CD4-positive, alpha-beta T cell treated with Interleukin-2 at 100 ng/mL for 4 hours (primary cell): ENCODE data around the gene NEURL1B.
"Not testable (repeated sequence)": the region's sequence is repeated elsewhere in the genome, so short reads cannot be mapped to it uniquely, and the experiment has no call there.

Experiments used
- DNase-seq: peaks from one replicate; pipeline ENCODE4 v3.0.0-alpha.2; 2020; ENCODE audit warnings: low spot score

NEURL1B gene

DNA sequence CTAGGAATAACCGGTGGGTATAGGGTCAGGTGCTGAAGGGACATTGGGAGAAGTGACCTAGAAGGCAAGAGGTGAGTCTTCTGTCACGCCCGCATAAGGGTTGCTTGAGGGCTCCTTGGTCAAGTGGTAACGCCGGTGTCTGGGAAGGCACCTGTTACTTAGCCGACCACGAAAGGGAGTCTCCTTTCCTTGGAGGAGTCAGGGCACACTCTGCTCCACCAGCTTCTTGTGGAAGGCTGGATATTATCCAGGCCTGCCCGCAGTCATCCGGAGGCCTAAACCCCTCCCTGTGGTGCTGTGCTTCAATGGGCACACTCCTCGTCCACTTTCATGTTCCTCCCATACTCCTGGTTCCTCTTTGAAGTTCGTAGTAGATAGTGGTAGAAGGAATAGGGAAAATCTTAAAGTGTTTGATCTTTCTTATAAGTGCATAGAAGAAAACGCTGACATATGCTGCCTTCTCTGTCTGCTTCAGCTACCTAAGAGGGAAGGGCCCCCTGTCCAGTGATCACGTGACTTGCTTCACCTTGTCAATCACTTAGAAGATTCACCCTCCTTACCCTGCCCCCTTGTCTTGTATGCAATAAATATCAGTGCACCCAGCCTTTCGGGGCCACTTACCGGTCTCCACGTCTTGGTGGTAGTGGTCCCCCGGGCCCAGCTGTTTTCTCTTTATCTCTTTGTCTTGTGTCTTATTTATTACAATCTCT is 16.6 kb downstream of the NEURL1B start:
- not testable (repeated sequence) for DNase-seq

- DNase-seq, result no peak
Observed at GRCh38 chr5:172658391-172658790, 17.3 kb downstream of the NEURL1B start.

DNA sequence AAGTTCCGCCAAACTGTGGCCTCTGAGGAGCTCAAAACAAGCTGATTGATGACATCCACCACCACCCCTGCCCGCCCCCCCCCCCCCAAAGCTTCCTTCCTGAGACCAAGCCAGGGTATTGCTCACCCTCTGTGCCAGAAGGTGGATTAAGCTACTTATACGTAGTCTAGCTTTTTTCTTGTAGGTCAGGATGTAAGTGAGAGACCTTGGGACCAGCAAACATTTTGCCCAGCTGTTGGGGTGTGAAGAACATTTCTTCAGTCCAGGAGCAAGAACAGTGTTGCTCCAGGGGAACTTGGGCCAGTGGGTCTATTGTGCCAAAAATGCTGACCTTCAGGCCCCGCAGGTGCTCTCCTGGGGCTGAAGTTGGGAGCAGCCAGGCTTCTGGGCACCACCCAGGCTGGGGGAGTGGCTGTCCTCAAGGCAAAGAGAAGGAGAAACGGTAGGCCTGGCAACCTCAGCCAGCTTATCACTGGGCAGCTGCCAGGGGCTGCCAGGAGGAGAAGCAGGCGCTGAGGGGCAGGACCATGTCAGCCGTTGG is 18.0 kb downstream of the NEURL1B start:
- no peak for DNase-seq

- no peak for DNase-seq
Observed at GRCh38 chr5:172659570-172659908, 18.5 kb downstream of the NEURL1B start.

DNA sequence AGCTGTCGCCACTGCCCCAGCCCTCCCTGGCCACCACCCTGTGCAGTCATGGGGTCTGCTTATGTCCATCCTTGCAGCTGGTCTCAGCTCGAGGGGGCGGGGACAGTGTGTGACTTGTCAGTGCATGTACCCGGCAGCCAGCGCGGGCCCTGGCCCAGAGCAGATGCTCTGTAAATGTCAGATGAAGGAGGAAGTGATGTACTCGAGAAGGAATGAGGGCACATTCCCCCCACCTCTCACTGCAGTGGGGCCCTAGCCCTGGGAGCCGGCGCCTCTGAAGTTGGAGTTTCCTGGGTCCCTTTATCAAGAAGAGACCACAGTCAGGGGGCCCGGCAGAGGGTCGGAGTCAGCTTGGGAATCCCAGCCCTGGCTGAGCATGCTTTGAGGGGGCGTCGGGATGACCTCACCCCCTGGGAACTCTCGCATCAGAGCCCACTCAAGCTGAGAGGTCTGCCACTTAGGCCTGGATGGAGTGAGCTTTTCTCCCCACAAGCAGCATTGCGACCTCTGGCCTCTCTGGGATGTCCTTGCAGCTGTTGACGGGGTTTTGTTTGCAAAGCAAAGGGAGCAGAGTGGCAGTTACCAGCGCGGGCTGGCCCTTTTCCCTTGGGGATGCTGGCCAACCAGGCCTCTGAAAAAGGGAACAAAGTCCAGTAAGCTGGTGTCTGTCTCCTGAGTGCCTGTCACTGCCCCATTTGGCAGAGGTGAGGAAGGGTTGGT is 19.0 kb downstream of the NEURL1B start:
- no peak for DNase-seq

GRCh38 chr5:172660974-172661373 is 19.9 kb downstream of the NEURL1B start:
- DNase-seq, result no peak

- no peak for DNase-seq
Observed at GRCh38 chr5:172661526-172661925, 20.5 kb downstream of the NEURL1B start.

DNA sequence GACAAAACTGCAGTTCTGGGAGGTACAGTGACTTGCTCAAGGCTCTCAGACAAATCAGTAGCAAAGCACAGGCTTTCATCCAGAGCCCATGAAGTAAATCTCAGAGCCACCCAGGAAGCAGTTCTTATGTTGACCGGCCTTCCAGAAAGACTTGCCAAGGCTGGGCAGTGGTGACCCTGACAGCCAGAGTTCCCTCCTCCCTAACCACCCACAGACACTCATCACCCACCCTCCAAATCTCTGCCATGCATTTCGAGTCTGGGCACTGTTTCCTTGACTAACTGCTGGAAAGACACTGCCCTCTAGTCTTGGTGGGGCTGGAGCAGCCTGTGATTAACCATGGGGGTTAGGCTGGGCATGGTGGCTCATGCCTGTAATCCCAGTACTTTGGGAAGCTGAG is 21.5 kb downstream of the NEURL1B start:
- DNase-seq, result no peak

- DNase-seq, result no peak
Observed at GRCh38 chr5:172664018-172664417, 23.0 kb downstream of the NEURL1B start.

- DNase-seq, result no peak
Observed at GRCh38 chr5:172664681-172665541, 23.8 kb downstream of the NEURL1B start.

- DNase-seq, result no peak
Observed at GRCh38 chr5:172666251-172666650, 25.2 kb downstream of the NEURL1B start.

DNA sequence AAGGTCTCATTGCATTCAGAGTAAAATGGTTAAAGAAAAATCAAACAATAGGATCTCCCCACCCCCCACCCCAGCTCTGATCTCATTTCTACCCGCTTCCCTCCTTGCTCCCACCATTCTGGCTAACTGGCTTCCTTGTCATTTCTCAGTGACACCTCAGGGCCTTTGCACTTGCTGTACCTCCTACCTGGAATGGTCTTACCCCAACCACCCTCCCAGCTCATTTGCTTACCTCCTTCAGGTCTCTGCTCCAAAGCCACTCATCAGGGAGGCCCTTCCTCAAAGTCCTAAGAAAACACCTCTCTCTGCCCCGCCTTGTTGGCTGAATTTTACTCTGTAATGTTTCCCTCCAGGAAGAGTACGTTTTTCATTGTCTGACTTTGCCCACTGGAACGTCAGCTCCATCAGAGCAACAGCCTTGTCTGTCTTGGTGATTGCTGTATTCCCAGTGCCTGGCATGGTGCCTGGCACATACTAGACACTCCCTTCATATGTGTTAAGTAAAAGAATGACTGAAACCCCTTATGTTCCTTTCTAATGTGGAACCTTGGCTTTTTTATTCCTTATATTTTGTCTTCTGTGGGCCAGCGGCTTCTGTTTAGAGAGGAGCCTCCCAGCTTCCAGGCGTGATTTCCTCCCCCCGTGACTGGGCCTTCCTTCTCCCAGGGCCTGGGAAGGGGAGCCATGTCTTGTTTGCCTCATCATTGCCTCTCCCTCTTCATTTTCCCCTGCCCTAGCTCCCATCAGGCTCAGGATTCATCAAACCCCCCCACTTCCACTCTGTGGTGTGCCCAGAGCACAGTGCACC is 26.9 kb downstream of the NEURL1B start:
- DNase-seq, result no peak

GRCh38 chr5:172668594-172669071 is 27.6 kb downstream of the NEURL1B start:
- DNase-seq, result no peak

GRCh38 chr5:172669386-172670004 is 28.4 kb downstream of the NEURL1B start:
- no peak for DNase-seq

- DNase-seq, result no peak
Observed at GRCh38 chr5:172670005-172670402, 28.9 kb downstream of the NEURL1B start.

DNA sequence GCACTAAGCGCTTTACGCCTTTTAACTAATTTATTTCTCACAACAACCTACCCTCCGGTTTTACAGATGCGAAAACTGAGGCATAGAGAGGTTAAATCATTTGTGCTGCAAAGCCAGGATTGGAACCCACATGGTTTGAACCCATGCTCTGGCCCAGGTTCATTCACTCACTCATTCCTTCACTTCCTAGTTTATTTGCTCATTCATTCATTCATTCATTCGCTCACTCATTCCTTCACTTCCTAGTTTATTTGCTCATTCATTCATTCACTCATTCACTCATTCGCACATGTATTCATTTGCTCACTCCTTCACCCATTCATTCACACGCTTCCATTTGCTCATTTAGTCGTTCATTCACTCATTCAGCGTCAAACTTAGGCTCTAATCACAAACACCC is 29.4 kb downstream of the NEURL1B start:
- DNase-seq, result no peak

- DNase-seq, result no peak
Observed at GRCh38 chr5:172671091-172671490, 30.0 kb downstream of the NEURL1B start.

DNA sequence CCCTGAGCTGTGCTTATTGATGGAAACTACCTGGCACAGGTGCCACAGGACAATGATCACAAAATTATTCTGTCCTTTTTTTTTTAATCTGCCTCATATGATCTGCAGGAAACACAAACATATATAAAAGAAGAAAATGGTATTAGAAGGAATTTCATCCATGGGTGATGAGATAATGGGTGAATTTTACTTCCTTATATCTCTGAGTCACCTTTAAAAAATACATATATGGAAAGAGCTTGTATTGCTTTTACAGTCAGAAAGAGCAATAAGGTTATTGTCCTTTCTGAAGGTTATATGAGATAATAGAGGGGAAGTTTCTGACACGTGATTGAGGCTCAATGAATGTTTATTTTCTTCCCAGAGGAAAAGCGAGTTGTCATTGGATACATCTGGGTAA is 31.6 kb downstream of the NEURL1B start:
- no peak for DNase-seq

DNA sequence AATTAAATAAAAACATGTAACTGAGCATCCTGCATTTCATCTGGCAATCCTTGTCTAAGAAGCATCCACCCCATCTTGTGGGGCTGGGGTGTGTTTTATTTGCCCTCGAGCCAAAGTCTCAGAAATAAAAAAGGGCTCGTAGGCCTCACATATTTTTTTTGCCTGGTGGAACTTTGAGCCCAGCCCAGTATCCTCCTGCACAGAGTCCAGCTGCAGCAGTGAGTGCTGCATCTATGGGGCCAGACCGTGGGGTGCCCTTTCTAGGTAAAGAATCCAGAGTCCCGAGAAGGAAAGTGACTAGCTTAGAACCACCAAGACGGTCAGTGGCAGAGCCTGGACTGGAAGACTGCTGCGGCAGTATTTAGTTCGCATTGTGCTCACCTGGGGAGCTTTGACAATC is 33.1 kb downstream of the NEURL1B start:
- no peak for DNase-seq

DNA sequence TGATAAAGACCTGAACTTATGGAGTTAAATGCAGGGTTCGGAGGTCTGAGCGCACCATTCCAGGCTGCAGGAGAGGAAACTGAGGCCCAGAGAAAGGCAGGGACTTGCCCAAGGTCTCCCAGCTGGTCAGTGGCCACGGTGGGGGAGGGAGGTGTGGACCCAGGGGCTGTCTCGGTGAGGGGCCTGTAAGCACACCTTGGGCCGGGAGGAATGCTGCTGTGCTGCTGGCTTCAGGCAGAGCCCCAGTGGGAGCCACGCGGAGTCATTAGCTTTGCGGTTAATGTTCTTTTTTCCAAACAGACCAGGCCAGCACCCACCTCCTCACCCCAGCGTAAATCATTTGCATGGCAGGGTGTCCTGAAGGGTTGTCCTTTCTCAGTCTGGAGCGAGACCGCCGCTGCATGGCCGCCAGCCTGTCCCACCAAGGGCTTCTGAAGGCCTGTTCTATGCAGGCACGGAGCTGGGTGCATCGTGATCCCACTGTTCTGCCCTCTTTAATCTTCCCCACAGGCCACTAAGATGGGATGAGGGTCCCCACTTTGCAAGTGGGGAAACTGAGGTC is 35.9 kb downstream of the NEURL1B start:
- no peak for DNase-seq

DNA sequence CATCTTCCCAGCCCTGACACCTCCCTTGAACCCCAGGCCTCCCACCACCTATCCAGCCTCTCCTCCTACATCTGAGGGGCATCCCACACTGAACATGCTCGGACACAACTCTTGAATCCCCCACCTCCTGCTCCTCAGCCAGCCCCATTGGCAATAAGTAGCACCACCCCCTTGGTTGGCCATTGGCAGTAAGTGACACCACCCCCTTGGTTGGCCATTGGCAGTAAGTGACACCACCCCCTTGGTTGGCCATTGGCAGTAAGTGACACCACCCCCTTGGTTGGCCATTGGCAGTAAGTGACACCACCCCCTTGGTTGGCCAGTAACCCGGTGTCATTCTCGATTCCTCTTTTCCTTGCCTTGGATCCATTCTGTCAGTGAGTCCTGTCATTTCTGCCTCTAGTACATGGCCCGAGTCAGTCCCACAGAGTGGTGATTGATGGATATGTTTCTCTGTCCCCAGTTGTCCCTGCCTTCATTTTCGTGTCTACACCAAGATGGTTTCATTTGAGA is 37.4 kb downstream of the NEURL1B start:
- DNase-seq, result not testable (repeated sequence)
